Measurements from ENCODE around the gene AKR1C1.
"Not testable (repeated sequence)": the region's sequence is repeated elsewhere in the genome, so short reads cannot be mapped to it uniquely, and the experiment has no call there.

AKR1C1 gene

GRCh38 chr10:4988000-4988641 is 24.9 kb downstream of the AKR1C1 start:
- H3K27ac ChIP-seq (ENCODE audit: low read depth, low read length); H3K27me3 ChIP-seq (ENCODE audit: insufficient read depth, low read length); H3K9ac ChIP-seq (ENCODE audit: low read depth, low read length); H3K4me3 ChIP-seq (ENCODE audit: low read length); H3K4me1 ChIP-seq (ENCODE audit: insufficient read depth, low read length); H3K9me3 ChIP-seq (ENCODE audit: insufficient read depth, low read depth, low read length); H3K36me3 ChIP-seq (ENCODE audit: insufficient read depth, low read length): not testable (repeated sequence)
- WGBS, result 96% methylated on average over 5 of the region's 6 CpGs

DNA sequence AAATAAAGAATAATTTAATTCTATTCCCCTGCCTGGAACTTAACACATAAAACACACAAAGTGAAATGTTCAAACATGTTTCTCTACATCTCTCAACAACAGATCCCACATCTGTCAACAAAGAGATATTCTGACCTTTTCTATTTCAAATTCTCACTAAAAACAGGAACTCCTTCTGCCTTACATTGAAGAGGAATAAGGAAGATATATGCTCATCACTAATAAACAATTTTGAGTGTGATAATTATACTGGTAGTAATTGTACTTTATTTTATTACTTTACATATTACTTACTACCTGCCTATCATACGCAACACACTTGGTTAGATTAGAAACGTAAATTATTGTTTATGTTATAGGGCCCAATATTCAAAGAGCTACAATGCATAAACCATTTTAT is 27.0 kb downstream of the AKR1C1 start:
- Histone ChIP-seq H3K27ac (ENCODE audit: low read depth, low read length) (no peak overlapping the region), H3K4me1 (ENCODE audit: insufficient read depth, low read length) (no peaks in the 10 kb centered on the region), H3K4me3 (ENCODE audit: low read length) (no peak overlapping the region), H3K27me3 (ENCODE audit: insufficient read depth, low read length) (no peaks in the 10 kb centered on the region), H3K36me3 (ENCODE audit: insufficient read depth, low read length) (no peaks in the 10 kb centered on the region), H3K9ac (ENCODE audit: low read depth, low read length) (no peak overlapping the region), H3K9me3 (ENCODE audit: insufficient read depth, low read depth, low read length) (no peaks in the 10 kb centered on the region)
- WGBS, result no CpG with 5 or more reads among the region's 2 CpGs

DNA sequence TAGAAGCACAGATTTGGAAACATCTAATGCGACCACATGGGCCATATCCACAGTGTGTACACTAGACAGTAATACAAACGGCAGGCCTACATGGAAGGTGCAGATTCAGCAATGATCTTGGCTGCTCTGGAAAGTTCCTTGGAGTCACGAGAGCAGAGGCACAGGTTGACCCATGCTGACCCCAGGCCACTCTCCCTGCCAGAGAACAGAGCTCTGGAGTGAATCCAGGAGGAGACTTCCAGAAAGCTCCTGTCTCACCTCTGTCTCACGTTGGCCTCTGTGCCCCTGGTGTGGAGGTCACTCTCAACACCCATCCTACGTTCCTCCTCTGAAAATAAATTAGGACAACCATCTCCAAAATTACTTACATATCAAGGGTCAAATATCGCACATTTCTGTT is 28.2 kb downstream of the AKR1C1 start:
- not testable (repeated sequence) for H3K36me3 ChIP-seq (ENCODE audit: insufficient read depth, low read length); H3K27me3 ChIP-seq (ENCODE audit: insufficient read depth, low read length); H3K27ac ChIP-seq (ENCODE audit: low read depth, low read length); H3K4me3 ChIP-seq (ENCODE audit: low read length); H3K9me3 ChIP-seq (ENCODE audit: insufficient read depth, low read depth, low read length); H3K9ac ChIP-seq (ENCODE audit: low read depth, low read length); H3K4me1 ChIP-seq (ENCODE audit: insufficient read depth, low read length)
- 98% methylated on average over 2 of the region's 6 CpGs for WGBS

DNA sequence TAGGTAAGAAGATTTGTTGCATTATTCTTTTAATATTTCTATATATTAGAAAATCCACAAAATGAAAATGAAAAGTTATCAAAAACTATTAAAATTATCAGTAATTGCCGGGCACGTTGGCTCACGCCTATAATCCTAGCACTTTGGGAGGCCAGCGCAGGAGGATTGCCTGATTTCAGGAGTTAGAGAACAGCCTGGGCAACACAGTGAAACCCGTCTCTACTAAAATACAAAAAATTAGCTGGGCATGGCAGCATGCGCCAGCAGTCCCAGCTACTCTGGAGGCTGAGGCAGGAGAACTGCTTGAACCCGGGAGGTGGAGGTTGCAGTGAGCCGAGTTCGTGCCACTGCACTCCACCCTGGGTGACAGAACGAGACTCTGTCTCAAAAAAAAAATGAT is 29.3 kb downstream of the AKR1C1 start:
- H3K9ac ChIP-seq (ENCODE audit: low read depth, low read length); H3K4me1 ChIP-seq (ENCODE audit: insufficient read depth, low read length); H3K27ac ChIP-seq (ENCODE audit: low read depth, low read length); H3K9me3 ChIP-seq (ENCODE audit: insufficient read depth, low read depth, low read length); H3K27me3 ChIP-seq (ENCODE audit: insufficient read depth, low read length); H3K36me3 ChIP-seq (ENCODE audit: insufficient read depth, low read length); H3K4me3 ChIP-seq (ENCODE audit: low read length): not testable (repeated sequence)
- 91% methylated on average over 10 of the region's 10 CpGs for WGBS

GRCh38 chr10:4994260-4994659 is 31.0 kb downstream of the AKR1C1 start:
- H3K4me3 ChIP-seq (ENCODE audit: low read length); H3K9ac ChIP-seq (ENCODE audit: low read depth, low read length); H3K9me3 ChIP-seq (ENCODE audit: insufficient read depth, low read depth, low read length); H3K27ac ChIP-seq (ENCODE audit: low read depth, low read length); H3K27me3 ChIP-seq (ENCODE audit: insufficient read depth, low read length); H3K36me3 ChIP-seq (ENCODE audit: insufficient read depth, low read length); H3K4me1 ChIP-seq (ENCODE audit: insufficient read depth, low read length): not testable (repeated sequence)

- no peak overlapping the region for H3K27ac ChIP-seq (ENCODE audit: low read depth, low read length)
- H3K4me3 ChIP-seq (ENCODE audit: low read length), result no peak overlapping the region
- H3K27me3 ChIP-seq (ENCODE audit: insufficient read depth, low read length), result no peaks in the 10 kb centered on the region
- 97% methylated on average over 4 of the region's 5 CpGs for WGBS
- no peaks in the 10 kb centered on the region for H3K9me3 ChIP-seq (ENCODE audit: insufficient read depth, low read depth, low read length)
- no peaks in the 10 kb centered on the region for H3K36me3 ChIP-seq (ENCODE audit: insufficient read depth, low read length)
- no peaks in the 10 kb centered on the region for H3K4me1 ChIP-seq (ENCODE audit: insufficient read depth, low read length)
- no peak overlapping the region for H3K9ac ChIP-seq (ENCODE audit: low read depth, low read length)
These were observed 35.5 kb downstream of the AKR1C1 start for GRCh38 chr10:4998671-4999070.

DNA sequence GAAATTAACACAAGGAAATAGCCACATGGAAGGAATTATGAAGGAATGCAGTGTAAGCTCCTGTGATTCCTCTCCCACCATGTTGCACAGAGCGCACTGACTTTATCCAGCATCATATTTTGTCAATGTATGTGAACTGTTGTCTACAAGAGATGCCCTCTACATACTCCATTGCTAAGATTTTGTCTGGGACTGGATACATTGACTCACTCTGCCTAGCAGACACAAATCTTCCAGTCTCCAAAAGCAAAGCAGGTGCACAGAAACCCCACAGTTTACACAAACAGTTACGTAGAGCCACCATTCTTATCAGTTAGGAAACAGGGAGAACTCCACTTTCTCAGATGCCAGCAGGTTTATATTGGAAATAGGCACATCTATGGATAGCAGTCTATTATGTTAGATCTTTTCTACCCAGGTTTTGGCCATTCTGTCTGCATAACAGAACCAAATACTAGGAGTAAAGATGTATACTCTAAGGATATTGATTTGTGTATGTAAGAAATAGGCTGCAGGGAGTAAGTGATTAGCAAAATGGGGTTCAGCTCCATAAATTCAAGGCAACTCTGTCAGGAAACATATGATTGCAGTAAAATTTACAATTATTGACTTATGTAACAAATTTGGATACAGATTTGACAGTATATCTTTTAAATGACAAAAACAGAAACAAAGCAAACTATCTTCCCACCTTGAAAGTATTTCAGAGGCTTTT is 39.0 kb downstream of the AKR1C1 start:
- Histone ChIP-seq H3K9ac (ENCODE audit: low read depth, low read length) (no peak overlapping the region), H3K36me3 (ENCODE audit: insufficient read depth, low read length) (no peaks in the 10 kb centered on the region), H3K27me3 (ENCODE audit: insufficient read depth, low read length) (no peaks in the 10 kb centered on the region), H3K4me1 (ENCODE audit: insufficient read depth, low read length) (no peaks in the 10 kb centered on the region), H3K4me3 (ENCODE audit: low read length) (no peak overlapping the region), H3K9me3 (ENCODE audit: insufficient read depth, low read depth, low read length) (no peaks in the 10 kb centered on the region), H3K27ac (ENCODE audit: low read depth, low read length) (no peak overlapping the region)
- 93% methylated on average over 1 of the region's 2 CpGs for WGBS

- 93% methylated on average over 3 of the region's 10 CpGs for WGBS
- H3K9ac ChIP-seq (ENCODE audit: low read depth, low read length); H3K4me3 ChIP-seq (ENCODE audit: low read length); H3K36me3 ChIP-seq (ENCODE audit: insufficient read depth, low read length); H3K4me1 ChIP-seq (ENCODE audit: insufficient read depth, low read length); H3K27ac ChIP-seq (ENCODE audit: low read depth, low read length); H3K27me3 ChIP-seq (ENCODE audit: insufficient read depth, low read length); H3K9me3 ChIP-seq (ENCODE audit: insufficient read depth, low read depth, low read length): not testable (repeated sequence)
These were observed 40.2 kb downstream of the AKR1C1 start, which contains the start of gene AKR1C2 for GRCh38 chr10:5003127-5004029. Gene AKR1C2 (minus strand): TSS chr10:5003857. CDS start chr10:5003835, 22 bp downstream.

DNA sequence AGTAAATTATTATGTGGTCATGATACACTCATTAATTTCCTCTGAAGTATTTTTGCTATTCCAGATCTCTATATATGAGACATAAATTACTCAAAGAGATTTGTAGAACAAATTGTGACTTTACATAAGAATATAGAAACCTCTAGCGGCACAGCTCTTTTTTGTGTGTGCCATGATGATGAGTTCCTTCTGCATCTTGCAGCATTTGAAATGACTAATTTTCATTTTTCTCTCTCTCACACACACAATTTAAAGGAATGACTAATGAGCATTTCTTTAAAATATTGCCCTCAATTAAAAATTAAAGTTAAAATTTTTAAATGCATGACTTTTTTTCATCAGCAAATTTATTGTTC is 40.8 kb downstream of the AKR1C1 start:
- H3K27me3 ChIP-seq (ENCODE audit: insufficient read depth, low read length); H3K9me3 ChIP-seq (ENCODE audit: insufficient read depth, low read depth, low read length); H3K36me3 ChIP-seq (ENCODE audit: insufficient read depth, low read length); H3K9ac ChIP-seq (ENCODE audit: low read depth, low read length); H3K4me1 ChIP-seq (ENCODE audit: insufficient read depth, low read length); H3K4me3 ChIP-seq (ENCODE audit: low read length); H3K27ac ChIP-seq (ENCODE audit: low read depth, low read length): not testable (repeated sequence)
- WGBS, result no CpG with 5 or more reads among the region's 1 CpG

DNA sequence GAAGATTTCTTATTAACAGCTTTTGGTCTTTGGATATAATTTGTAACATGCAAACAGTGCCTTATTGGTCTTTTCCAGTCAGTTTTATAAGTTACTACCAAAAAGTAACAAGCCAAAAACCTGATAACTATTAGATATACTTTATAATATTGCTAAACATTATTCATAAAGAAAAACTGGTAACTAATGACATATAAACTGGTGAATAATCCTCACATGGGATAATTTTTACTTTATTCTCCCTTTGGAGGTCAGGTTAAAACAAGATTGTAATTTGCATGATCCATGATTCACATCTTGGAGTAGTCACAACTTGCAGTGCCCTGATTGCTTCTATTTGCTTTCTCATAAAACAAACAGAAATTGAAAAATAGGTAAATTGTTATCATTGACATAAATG is 41.3 kb downstream of the AKR1C1 start:
- not testable (repeated sequence) for H3K27me3 ChIP-seq (ENCODE audit: insufficient read depth, low read length); H3K36me3 ChIP-seq (ENCODE audit: insufficient read depth, low read length); H3K9ac ChIP-seq (ENCODE audit: low read depth, low read length); H3K4me1 ChIP-seq (ENCODE audit: insufficient read depth, low read length); H3K9me3 ChIP-seq (ENCODE audit: insufficient read depth, low read depth, low read length); H3K4me3 ChIP-seq (ENCODE audit: low read length); H3K27ac ChIP-seq (ENCODE audit: low read depth, low read length)

DNA sequence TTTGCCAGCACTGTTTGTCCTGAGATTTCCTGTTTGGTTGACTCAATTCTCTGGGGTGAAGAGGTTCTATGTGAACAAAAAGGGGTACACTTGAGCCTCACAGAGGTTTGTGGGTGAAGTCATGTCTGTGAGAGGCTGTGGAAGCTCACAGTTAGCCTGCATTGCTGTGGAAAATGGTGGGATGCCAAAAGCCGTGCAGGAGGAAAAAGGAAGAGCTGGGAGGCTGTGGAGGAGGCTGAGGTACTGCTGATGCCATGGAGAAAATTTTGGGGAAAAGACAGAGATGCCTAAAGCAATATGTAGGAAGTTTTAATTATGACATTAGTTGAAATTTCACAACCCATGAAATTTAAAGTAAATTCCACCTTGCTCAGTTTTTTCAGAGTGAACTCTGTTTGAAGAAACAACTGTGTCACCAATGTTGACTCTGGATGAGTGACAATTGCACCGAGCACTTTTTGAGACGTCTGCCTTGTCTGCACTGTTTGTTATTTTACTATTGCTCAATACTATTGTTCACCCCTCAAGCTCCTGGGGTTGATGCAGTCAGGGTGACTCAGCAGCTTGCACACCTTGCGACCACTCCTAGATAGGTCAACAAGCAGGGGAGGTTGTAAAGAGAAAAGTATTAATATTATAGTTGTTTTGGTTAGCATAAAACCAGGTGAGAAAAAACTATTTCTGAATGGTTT is 45.8 kb downstream of the AKR1C1 start:
- H3K9me3 ChIP-seq (ENCODE audit: insufficient read depth, low read depth, low read length); H3K4me3 ChIP-seq (ENCODE audit: low read length); H3K27me3 ChIP-seq (ENCODE audit: insufficient read depth, low read length); H3K36me3 ChIP-seq (ENCODE audit: insufficient read depth, low read length); H3K4me1 ChIP-seq (ENCODE audit: insufficient read depth, low read length); H3K9ac ChIP-seq (ENCODE audit: low read depth, low read length); H3K27ac ChIP-seq (ENCODE audit: low read depth, low read length): not testable (repeated sequence)
- 89% methylated on average over 4 of the region's 4 CpGs for WGBS
